Smooth muscle cell (in vitro differentiated cells): Measurements from ENCODE around the gene CDC27. TPM values are rescaled to one million over a fixed set of nuclear protein-coding genes. Genes with fewer than 3 reads are reported as not detected.
"Not testable (repeated sequence)": the region's sequence is repeated elsewhere in the genome, so short reads cannot be mapped to it uniquely, and the experiment has no call there.

Experiments used
- DNase-seq: peaks from one replicate; lab custom pipeline; 2025; ENCODE audit not compliant: unreplicated experiment; lab: John Stamatoyannopoulos, UW
- H2AFZ ChIP-seq: fragments of 200-600 bp; sonication (generic); 2 replicates; pipeline ENCODE4 v1.6.0; 2016; ENCODE audit warnings: antibody characterized with exemption, low read depth, mild to moderate bottlenecking
- H3F3A ChIP-seq: fragments of 200-600 bp; sonication (generic); 2 replicates; pipeline ENCODE4 v1.6.0; 2017; ENCODE audit warnings: antibody characterized with exemption, low read depth
- H3K27ac ChIP-seq: fragments of 200-600 bp; sonication (generic); 2 replicates; pipeline ENCODE4 v1.5.1; 2016; ENCODE audit warnings: low read depth, mild to moderate bottlenecking
- H3K27me3 ChIP-seq: fragments of 200-600 bp; sonication (generic); 2 replicates; pipeline ENCODE4 v1.6.1; 2016; ENCODE audit warnings: low read depth, mild to moderate bottlenecking
- H3K36me3 ChIP-seq: fragments of 200-600 bp; sonication (generic); 2 replicates; pipeline ENCODE4 v1.5.1; 2016; ENCODE audit warnings: low read depth
- H3K4me1 ChIP-seq: fragments of 200-600 bp; sonication (generic); 2 replicates; pipeline ENCODE4 v1.5.1; 2016; ENCODE audit warnings: low read depth
- H3K4me2 ChIP-seq: fragments of 200-600 bp; sonication (generic); 2 replicates; pipeline ENCODE4 v1.6.0; 2016; ENCODE audit warnings: mild to moderate bottlenecking
- H3K4me3 ChIP-seq: fragments of 200-600 bp; sonication (generic); 2 replicates; pipeline ENCODE4 v1.5.1; 2016; ENCODE audit warnings: mild to moderate bottlenecking
- H3K79me2 ChIP-seq: fragments of 200-600 bp; sonication (generic); 2 replicates; pipeline ENCODE4 v1.6.0; 2016; ENCODE audit warnings: low read depth, mild to moderate bottlenecking
- H3K9ac ChIP-seq: fragments of 200-600 bp; sonication (generic); 2 replicates; pipeline ENCODE4 v1.6.0; 2016; ENCODE audit warnings: low read depth
- H3K9me3 ChIP-seq: fragments of 200-600 bp; sonication (generic); replicated peaks from 2 replicates; pipeline ENCODE4 v1.5.1; 2016; ENCODE audit warnings: low read depth
- H4K20me1 ChIP-seq: fragments of 200-600 bp; sonication (generic); 2 replicates; pipeline ENCODE4 v1.6.0; 2016; ENCODE audit warnings: low read depth
- CTCF ChIP-seq: fragments of 200-600 bp; sonication (generic); IDR thresholded peaks from 2 replicates; pipeline ENCODE4 v1.5.1; 2017; ENCODE audit warnings: borderline replicate concordance, mild to moderate bottlenecking, antibody characterized with exemption; ENCODE audit not compliant: insufficient read depth, poor library complexity, severe bottlenecking
- WGBS: methylation state at CpG from one replicate; pipeline ENCODE4 v1.1.7; 2016; ENCODE audit warnings: low lambda C conversion rate; 5-methylcytosine and 5-hydroxymethylcytosine counted together
- polyA plus RNA-seq: library from polyadenylated mRNA; unstranded; fragments of >200 nt; fragmentation: Nextera tagmentation; extraction: Ambion mirVana; gene quantifications from 2 replicates; pipeline ENCODE4 v1.2.1, GENCODE V29; 2016
- total RNA-seq: library from RNA; depleted of rRNA; stranded (reverse); fragments of >200 nt; gene quantifications from 2 replicates; pipeline ENCODE4 v1.2.3, GENCODE V29; 2014

CDC27 gene
- total and polyA plus RNA-seq, 2 experiments from 2014 or later: 53.1 to 101 TPM

DNA sequence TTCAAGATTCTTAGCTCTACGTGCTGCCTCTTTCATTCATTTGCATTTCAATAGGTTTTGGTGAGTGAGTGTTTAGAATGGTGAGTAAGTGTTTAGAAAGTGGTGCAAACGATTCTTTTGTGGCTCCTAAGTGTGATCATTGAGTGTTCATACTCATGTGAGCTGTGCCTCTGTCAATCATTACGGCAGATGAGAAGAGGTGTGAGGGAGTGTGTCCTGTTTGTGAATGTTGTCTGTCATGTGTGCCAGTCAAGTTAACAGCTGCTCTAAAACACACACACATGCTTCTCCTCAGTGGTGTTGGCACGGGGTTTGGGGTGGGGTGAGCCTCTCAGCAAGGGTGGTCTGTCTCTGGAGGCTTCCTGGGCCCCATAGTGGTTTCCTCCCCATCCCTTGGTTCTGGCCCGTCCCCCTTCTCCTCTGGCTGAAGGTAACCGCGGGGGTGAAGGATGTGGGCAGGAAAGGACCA is 31.5 kb upstream of the CDC27 start:
- H3K4me1 ChIP-seq: no peaks in the 10 kb centered on the region
- TF ChIP-seq CTCF: no peak
- no peak overlapping the region for H3K27ac ChIP-seq
- H3K4me2 ChIP-seq: no peak overlapping the region
- DNase-seq: no peak
- H3K9me3 ChIP-seq: no peaks in the 10 kb centered on the region
- WGBS: 73% methylated on average over 7 of the region's 7 CpGs
- no peak overlapping the region for H3K4me3 ChIP-seq
- no peaks in the 10 kb centered on the region for H3F3A ChIP-seq
- no peak overlapping the region for H3K9ac ChIP-seq
- H4K20me1 ChIP-seq: no peaks in the 10 kb centered on the region
- no peaks in the 10 kb centered on the region for H3K27me3 ChIP-seq
- H3K36me3 ChIP-seq: no peaks in the 10 kb centered on the region
- H3K79me2 ChIP-seq: no peaks in the 10 kb centered on the region
- no peak overlapping the region for H2AFZ ChIP-seq

DNA sequence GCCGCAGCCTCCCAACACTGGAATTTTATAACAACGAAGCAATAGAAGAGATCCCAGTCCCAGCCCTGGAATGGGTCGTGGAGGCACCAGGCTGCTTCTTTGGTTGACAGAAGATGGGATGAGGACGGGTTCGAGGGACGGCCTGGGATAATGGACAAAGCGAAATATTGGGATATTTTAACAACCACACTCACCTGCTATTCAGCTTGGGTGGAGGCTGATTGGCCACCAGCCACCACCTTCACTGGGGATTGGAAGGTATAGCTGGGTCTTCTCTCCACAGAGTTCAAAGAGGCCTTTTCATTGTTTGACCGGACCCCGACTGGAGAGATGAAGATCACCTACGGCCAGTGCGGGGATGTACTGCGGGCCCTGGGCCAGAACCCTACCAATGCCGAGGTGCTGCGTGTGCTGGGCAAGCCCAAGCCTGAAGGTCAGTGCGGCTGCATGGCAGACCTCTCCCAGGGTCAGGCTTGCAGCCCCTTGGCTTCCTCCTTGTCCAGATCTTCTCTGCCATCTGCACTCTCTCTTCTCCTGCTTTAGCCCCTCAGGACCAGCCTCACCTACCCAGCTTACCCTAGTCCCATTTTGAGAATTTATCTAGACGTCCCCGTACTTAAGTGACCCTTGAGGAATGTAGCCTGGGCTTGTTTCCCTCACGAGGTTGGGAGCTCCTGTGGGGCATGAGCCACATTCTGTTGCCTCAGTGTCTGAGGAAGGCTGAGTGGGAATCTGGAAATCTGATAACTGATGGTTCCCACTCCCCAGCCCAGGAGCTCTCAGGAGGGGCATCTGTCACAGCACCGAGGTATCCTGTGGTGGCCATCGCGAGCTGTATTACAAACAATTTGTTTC is 30.8 kb upstream of the CDC27 start:
- 84% methylated on average over 21 of the region's 21 CpGs for WGBS
- no peaks in the 10 kb centered on the region for H3K36me3 ChIP-seq
- H3K4me3 ChIP-seq: no peak overlapping the region
- H2AFZ ChIP-seq: no peak overlapping the region
- H3K9ac ChIP-seq: no peak overlapping the region
- no peak overlapping the region for H3K27ac ChIP-seq
- H3K79me2 ChIP-seq: no peaks in the 10 kb centered on the region
- H3K27me3 ChIP-seq: no peaks in the 10 kb centered on the region
- no peaks in the 10 kb centered on the region for H3F3A ChIP-seq
- no peaks in the 10 kb centered on the region for H4K20me1 ChIP-seq
- no peaks in the 10 kb centered on the region for H3K4me1 ChIP-seq
- H3K9me3 ChIP-seq: no peaks in the 10 kb centered on the region
- no peak for DNase-seq
- TF ChIP-seq CTCF: no peak
- no peak overlapping the region for H3K4me2 ChIP-seq

DNA sequence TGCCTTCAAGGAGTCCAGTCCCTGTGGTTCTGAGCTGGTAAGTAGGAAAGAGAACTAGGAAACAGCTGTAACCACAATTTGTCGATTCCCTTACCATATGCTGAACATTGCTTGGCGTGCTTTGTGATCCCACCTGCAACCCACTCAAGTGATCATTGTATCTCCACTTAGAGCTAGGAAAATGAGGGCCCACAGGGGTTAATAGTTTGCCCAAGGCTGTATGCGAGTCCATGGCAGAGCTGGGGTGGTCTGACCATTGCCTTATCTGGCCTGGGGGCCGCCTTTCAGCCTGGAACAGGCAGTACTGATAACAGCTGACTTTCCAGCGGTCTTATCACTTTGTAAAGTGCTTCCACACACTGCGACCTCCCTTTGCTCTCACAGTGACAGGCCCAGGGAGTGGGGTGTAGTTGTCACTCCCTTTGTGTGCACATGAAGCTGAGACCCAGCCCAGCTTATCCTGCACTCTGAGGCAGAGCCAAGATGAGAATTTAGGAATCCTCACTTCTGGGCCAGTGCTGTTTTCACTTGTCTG is 29.9 kb upstream of the CDC27 start:
- Histone ChIP-seq H3K9me3 (no peaks in the 10 kb centered on the region), H3K4me1 (no peaks in the 10 kb centered on the region), H3K27ac (no peak overlapping the region), H3K9ac (no peak overlapping the region), H3K79me2 (no peaks in the 10 kb centered on the region), H3K27me3 (no peaks in the 10 kb centered on the region), H3F3A (no peaks in the 10 kb centered on the region), H3K36me3 (no peaks in the 10 kb centered on the region), H3K4me2 (no peak overlapping the region), H2AFZ (no peak overlapping the region), H3K4me3 (no peak overlapping the region), H4K20me1 (no peaks in the 10 kb centered on the region)
- no peak for TF ChIP-seq CTCF
- WGBS: 39% methylated on average over 6 of the region's 6 CpGs
- no peak for DNase-seq

DNA sequence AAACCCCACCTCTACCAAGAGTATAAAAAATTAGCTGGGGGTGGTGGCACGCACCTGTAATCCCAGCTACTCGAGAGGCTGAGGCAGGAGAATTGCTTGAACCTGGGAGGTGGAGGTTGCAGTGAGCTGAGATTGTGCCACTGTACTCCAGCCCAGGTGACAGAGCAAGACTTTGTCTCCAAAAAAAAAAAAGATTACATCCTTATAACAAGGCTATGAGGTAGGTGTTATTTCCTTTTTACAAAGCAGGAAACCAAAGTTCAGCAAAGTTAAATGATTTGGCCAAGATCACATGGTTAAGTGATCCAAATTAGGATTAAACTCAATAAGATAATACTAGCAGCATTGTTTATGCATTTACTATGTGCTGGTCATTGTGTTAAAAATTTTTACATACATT is 28.2 kb upstream of the CDC27 start:
- H2AFZ ChIP-seq, H3K36me3 ChIP-seq, H4K20me1 ChIP-seq, H3K9me3 ChIP-seq, H3K79me2 ChIP-seq, H3K4me3 ChIP-seq, H3K4me1 ChIP-seq, H3K9ac ChIP-seq, H3K27me3 ChIP-seq, DNase-seq, H3F3A ChIP-seq, H3K4me2 ChIP-seq, H3K27ac ChIP-seq: not testable (repeated sequence)
- 75% methylated on average over 2 of the region's 2 CpGs for WGBS

- H2AFZ ChIP-seq, DNase-seq, H3K4me1 ChIP-seq, H4K20me1 ChIP-seq, H3K4me2 ChIP-seq, H3K9me3 ChIP-seq, H3F3A ChIP-seq, H3K79me2 ChIP-seq, H3K27me3 ChIP-seq, H3K36me3 ChIP-seq, H3K27ac ChIP-seq, H3K9ac ChIP-seq, H3K4me3 ChIP-seq: not testable (repeated sequence)
- WGBS: 100% methylated on average over 4 of the region's 4 CpGs
These were observed 27.7 kb upstream of the CDC27 start for GRCh38 chr17:47216821-47217220.
